ENCODE measurements around the gene QPCT.
"Not testable (repeated sequence)": the region's sequence is repeated elsewhere in the genome, so short reads cannot be mapped to it uniquely, and the experiment has no call there.

QPCT gene

DNA sequence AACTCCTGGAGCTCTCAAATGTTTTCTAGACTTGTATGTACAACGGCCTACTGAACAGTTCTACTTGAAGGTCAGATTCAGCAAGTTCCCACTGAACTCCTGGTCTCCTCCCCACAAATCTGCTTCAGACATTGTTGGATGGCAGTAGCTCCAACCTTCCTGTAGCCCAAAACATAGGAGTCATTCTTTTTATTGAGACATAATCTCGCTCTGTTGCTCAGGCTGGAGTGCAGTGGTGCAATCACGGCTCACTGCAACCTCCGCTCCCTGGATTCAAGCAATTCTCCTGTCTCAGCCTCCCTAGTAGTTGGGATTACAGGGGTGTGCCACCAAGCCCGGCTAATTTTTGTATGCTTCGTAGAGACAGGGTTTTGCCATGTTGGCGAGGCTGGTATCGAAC is 47.3 kb downstream of the QPCT start:
- DNase-seq (ENCODE audit: low read depth): no peak

DNA sequence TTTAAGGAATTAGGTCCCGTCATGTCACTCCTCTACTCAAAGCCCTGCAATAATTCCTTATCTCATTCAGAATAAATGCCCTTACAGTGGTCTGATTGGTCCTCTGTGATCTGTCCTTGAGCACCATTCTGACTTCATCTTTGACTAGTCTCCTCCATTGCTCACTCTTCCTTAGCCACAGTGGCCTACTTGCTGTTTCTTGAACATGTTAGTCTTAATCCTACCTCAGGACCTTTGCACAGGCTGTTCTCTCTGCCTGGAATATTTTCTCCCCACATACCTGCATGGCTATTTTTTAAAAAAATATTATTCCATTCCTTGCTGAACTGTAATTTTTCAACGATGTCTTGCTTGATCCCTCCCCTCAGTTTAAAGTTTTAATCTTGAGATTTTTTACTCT is 48.0 kb downstream of the QPCT start:
- no peak for DNase-seq (ENCODE audit: low read depth)

DNA sequence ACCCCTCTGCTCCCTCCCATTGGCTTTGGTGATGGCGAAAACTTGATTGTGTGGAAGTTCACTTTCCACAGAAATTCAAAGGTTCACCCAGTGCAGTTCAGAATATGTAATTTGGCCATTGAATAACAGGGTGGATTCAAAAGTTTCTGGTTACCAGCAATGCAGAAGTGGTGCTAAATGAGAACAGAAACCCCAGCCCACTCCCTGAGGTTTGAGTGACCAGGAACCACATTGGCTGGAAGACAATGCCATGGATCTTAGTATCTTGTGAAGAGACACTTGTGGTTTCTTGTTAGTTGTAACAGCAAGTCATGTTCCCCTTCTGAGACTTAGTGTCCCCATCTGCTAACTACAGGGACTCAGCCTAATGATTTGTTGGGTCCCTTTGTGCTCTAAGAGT is 49.8 kb downstream of the QPCT start:
- no peak for DNase-seq (ENCODE audit: low read depth)

DNA sequence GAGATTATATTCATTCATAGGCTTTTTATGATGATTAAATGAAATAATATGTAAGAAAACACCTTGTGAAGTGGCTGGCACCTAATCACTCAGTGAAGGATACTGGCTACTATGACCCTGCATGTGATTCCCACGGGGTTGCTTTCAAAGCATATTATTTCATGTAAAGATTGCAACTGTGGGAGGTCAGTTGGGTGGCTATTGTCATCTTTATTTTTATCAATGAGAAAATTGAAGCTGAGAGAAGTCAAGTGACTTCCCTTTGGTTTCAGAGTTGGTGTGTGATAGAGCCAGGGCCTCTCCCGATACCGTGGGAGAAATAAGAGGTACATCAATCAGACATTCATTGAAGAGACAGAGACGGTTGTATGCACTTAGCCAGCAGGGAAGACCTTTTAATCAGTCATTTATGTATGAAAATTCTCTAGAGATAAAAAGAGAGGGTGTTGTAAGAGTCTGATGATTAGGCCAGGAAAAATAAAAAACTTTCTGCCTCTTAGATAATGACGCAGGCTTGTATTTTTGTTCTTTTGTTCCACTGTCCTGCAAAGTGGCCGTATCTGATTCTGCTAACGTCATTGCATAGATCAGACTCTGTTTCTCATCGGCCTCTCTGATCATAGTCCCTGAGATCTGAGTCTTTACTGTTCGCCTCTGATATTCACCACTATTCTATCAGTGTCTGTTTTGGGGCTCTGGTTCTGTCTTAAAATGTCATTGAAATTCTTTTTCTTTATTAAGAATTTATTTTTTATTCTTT is 50.5 kb downstream of the QPCT start:
- DNase-seq (ENCODE audit: low read depth): no peak

DNA sequence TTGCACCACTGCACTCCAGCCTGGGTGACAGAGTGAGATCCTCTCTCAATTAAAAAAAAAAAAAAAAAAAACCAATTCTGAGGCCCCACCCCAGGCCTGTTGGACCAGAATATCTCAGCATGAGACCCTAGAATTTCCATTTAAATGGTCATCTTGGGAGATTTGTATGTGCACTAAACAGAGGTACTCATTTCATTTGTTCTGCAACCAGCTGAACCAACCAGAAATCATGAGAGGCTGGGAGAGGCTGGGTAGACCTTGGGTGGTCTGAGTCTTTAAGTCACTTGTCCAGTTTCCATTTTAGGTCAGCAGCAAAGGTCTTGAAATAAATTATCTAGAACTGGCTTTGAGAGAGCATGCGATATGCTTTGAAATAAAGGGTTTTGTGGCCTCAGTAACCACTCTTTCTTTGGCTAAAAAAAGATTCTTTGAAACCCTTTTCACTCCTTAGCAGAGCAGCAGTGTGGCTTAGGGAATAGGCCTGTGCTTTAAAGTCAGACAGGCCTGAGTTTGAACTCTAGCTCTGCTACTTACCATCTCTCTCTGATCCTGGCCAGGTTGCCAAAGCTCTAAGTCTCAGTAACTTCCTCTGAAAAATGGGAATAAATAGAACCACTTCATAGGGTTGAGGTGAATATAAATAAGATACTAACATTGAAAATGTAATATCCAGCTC is 52.6 kb downstream of the QPCT start:
- DNase-seq (ENCODE audit: low read depth): no peak

DNA sequence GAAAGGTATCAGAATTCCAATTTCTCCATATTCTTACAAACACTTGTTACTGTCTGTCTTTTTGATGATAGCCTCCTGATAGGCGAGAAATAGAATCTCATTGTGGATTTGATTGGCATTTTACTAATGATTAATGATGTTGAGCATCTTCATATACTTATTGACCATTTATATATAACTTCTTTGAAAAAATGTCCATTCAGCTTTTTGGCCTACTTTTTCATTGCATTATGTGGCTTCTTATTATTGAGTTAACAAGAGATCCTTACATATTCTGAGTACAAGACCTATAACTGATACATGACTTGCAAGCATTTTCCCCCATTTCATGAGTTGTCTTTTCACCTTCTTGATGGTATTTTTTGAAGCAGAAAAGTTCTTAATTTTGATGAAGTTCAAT is 54.6 kb downstream of the QPCT start:
- DNase-seq (ENCODE audit: low read depth): no peak

DNA sequence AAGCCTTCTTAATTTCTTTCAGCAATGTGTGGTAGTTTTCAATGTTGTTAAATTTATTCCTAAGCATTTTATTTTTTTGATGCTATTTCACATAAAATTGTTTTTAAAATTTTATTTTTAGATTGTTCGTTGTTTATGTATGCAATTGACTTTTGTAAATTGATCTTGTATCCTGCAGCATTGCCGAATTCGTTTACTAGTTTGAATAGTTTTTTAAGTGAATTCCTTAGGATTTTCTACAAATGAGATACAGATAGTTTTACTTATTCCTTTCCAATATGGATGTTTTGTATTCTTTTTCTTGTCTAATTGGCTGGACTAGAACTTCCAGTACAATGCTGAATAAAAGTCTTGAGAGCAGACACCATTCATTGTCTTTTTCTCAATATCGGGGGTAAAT is 55.6 kb downstream of the QPCT start:
- no peak for DNase-seq (ENCODE audit: low read depth)

DNA sequence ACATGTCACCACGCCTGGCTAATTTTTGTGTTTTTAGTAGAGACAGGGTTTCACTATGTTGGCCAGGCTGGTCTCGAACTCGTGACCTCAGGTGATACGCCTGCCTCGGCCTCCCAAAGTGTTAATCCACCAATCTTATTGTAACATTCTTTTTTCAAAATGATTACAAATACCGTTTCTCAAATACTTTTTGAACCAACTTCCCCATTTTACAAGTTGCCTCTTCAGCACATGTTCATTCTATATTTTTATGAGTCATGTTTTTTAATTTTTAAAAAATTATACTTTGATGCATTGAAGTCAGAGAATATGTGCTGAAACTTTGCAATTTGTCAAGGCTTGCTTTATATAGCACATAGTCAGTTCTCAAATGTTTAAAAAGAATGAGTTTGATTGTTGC is 58.2 kb downstream of the QPCT start:
- DNase-seq (ENCODE audit: low read depth): no peak

DNA sequence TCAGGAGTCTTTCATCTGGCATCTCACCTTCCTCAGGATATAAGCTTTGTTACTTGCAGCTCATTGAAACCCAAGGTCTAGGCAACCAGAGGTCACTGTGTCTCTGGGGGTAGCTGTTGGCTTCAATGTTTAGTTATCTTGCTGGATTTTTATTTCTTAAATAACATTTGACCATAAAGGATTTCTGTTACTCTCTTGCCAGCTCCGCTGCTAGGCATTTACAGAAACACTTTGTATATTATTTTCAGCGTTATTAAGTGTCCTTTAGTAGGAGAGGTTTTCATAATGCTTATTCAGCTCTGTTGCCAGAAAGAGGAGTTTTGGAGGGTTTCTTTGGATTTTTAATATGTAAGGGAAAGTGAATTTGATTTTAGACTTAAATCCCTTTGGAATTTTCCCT is 61.4 kb downstream of the QPCT start:
- no peak for DNase-seq (ENCODE audit: low read depth)

DNA sequence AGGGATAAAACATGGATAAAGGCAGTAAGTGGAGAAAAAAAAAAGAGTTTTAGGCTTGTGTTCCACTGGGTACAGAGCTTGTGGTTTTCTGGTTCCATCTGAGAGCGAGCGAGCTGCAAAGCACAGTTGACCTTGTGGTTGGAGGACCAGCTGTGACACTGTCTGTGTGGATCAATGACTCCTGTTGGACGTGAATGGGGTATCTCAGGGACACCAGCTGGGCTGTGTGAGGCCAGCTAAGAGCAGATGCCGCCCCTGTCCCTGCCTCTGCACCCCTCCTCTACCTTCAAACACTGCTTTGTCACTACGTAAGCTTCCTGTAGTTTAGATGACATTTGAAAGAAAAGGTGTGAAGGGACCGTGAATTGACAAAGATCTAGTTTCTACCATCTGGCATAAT is 67.8 kb downstream of the QPCT start:
- no peak for DNase-seq (ENCODE audit: low read depth)

DNA sequence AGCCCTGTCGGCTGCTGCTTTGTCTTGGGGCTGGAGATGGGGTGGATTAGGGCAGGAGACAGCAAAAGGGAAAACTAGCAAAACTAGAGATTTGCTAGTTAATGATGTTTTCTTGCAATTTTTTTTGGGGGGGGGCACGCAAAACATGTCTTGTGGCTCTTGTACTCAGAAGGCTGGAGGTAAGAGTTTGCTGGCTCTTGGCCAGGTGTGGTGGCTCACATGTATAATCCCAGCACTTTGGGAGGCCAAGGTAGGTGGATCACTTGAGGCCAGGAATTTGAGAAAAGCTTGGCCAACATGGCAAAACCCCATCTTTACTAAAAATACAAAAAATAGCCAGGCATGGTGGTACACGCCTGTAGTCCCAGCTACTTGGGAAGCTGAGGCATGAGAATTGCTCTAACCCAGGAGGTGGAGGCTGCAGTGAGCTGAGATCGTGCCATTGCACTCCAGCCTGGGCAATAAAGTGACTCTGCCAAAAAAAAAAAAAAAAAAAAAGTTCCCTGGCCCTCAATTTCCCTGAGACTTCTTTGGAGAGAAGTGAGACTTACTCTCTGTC is 69.6 kb downstream of the QPCT start:
- DNase-seq (ENCODE audit: low read depth): not testable (repeated sequence)

DNA sequence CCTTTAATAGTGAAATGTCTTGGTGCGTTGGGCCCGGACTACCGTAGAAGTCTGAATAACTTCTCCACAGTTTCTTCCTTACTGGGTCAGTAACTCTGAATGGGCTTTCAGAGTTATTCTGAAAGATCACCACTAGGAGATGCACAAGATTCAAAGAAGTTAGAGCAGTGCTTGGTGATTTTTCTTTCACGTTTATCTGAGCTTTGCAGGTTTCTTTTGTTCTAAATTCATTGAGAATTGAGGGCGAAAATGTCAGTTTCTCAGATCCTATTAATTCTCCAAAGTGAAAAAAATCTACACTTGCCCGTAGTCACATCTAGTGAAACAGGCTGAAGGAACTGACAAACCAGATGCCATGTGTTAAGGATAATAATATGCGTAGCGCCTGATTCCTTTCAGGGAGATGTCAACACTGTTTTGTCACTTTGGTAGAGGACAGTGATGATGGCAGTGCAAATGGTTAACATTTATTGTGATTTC is 70.1 kb downstream of the QPCT start:
- no peak for DNase-seq (ENCODE audit: low read depth)

DNA sequence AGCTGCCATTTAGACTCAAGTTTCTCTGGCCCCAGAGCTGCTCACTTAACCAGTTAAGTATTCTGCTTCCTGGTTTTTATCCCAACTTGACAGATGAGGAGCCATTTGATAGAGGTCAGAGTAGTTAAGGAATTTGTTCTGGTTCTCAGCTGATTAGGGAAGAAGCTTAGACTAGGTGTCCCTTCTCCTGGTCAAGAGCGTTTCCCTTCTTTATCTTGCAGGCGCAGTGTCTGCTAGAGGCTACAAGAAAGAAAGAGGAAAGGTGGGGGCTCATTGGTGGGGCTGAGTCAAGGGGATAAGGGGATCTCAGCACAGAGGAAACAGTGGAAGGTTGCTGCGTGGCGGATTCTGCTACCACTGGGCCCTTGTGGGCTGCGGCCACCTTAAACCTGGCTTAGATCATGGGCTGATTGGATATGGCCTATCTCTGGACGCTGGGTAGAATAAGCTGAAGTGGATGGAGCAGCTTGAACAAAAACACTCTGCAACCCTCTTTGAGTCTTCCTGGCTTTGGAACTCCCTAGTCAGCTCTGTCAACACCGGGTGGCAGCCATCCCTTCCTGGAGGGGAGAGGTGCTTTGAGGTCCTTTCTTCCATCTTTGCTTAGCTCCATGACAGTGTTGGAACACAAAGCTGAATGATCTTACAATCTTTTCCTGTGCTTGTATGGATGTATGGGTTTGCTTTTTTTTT is 70.8 kb downstream of the QPCT start:
- no peak for DNase-seq (ENCODE audit: low read depth)

DNA sequence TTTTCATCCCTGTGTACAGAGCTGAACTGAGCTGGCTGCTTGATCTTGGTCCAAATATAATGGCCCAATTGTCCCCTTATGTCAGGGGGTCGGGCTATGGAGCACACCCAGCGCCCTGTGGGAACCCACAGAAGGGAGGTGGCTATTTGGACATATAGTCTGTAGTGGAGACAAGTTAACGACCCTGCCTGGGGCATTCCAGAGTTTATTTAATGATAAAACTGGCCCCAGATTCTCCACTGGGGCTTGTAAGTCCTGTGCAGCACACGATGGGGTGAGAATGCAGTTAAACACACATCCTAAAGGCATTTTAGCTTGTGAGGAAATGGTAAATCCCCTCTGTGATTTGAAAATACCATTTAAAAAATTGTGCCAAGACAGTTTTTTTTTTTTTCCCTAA is 72.9 kb downstream of the QPCT start:
- DNase-seq (ENCODE audit: low read depth): no peak

DNA sequence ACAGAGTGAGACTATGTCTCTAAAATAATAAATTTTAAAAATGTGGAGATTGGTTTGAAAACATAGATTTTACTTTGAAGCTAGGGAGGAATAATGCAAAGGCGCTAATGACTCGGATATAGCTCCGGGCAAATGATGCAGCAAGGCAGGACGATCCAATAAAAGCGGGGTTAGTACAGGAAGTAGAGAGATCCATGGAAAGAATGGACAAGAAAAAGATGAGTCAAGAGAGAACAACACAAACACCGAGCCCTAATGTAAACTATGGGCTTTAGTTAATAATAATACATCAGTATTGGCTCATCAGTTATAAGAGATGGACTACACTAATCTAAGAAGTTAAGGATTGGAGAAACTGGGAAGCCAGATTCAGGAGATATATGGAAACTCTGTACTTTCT is 74.5 kb downstream of the QPCT start:
- DNase-seq (ENCODE audit: low read depth): no peak

DNA sequence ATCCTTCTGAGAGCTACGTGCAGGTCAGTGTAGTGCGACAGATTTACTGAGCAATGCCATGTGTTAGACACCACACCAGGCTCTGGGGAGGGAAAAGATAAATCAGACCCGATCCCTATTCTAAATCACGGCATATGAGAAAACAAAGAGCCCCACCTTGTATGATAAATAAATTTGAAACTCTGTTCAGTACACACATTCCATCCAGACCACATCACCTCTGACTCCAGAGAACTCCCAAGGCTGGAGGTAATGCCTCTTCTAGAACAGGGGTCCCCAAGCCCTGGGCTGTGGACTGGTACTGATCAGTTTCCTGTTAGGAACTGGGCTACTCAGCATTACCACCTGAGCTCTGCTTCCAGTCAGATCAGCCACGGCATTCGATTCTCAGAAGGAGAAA is 77.3 kb downstream of the QPCT start:
- no peak for DNase-seq (ENCODE audit: low read depth)

DNA sequence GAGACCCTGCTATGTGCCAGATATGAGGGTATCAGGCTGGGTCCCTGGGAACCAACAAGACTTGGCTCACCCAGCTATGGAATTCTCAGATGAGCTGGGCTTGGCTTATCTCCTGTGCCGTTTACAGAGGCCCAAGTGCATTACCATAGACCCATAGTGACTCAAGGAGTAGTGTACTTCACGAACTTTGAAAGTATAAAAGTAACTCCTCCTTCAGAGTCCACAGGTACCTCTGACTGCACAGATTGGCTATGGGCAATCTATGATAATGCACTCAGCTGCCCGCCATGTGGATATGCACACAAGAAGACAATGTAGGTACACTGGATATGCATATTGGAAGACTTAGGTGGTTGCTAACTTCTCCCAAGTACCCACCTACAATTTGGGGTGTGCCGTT is 78.4 kb downstream of the QPCT start:
- DNase-seq (ENCODE audit: low read depth): no peak
